HepG2 (cell line): Measurements from ENCODE around the gene GPR6.

ENCODE experiments used
- CTCF ChIP-seq: sonication (generic); formaldehyde crosslinking; IDR thresholded peaks from 2 replicates; pipeline ENCODE4 v1.5.0; 2020; ENCODE audit warnings: mild to moderate bottlenecking, missing genetic modification reagents, moderate library complexity
- LCORL ChIP-seq, 2 experiments: fragments of 450-650 bp in 1 of 2; sonication (generic) in 1 of 2; formaldehyde crosslinking in 1 of 2; IDR thresholded peaks; 2 replicates each; pipeline versions ENCODE4 v1.5.0 to v1.6.1; 2017 to 2020; ENCODE audit warnings: antibody characterized with exemption in 1 of 2, missing genetic modification reagents in 1 of 2
- MLX ChIP-seq: IDR thresholded peaks from 2 replicates; pipeline ENCODE4 v1.6.1; 2016
- MTA1 ChIP-seq: sonication (generic); formaldehyde crosslinking; IDR thresholded peaks from 2 replicates; pipeline ENCODE4 v1.4.0; 2020; ENCODE audit warnings: missing genetic modification reagents, mild to moderate bottlenecking, borderline replicate concordance
- MXD1 ChIP-seq: sonication (generic); formaldehyde crosslinking; IDR thresholded peaks from 2 replicates; pipeline ENCODE4 v1.4.0; 2020; ENCODE audit warnings: mild to moderate bottlenecking, missing genetic modification reagents
- SP1 ChIP-seq, 2 experiments: fragments of 450-650 bp in 1 of 2; sonication (generic) in 1 of 2; formaldehyde crosslinking in 1 of 2; IDR thresholded peaks; 2 replicates each; pipeline versions ENCODE4 v1.4.0 to v1.6.1; 2016 to 2020; ENCODE audit warnings: missing genetic modification reagents in 1 of 2
- WIZ ChIP-seq: sonication (generic); formaldehyde crosslinking; IDR thresholded peaks from 2 replicates; pipeline ENCODE4 v1.5.1; 2020; ENCODE audit warnings: mild to moderate bottlenecking, missing genetic modification reagents
- ZFP36 ChIP-seq: fragments of 150-350 bp; IDR thresholded peaks from 2 replicates; pipeline ENCODE4 v1.6.1; 2018; ENCODE audit warnings: borderline replicate concordance, low read length, low read depth; ENCODE audit not compliant: partially characterized antibody
- ZNF260 ChIP-seq: sonication (generic); formaldehyde crosslinking; IDR thresholded peaks from 2 replicates; pipeline ENCODE4 v1.4.0; 2020; ENCODE audit warnings: missing genetic modification reagents, low read depth, mild to moderate bottlenecking, borderline replicate concordance
- ZNF430 ChIP-seq: sonication (generic); formaldehyde crosslinking; IDR thresholded peaks from 2 replicates; pipeline ENCODE4 v1.9.0; 2021; ENCODE audit warnings: mild to moderate bottlenecking, missing genetic modification reagents

- TF ChIP-seq LCORL (IDR thresholded peaks at IDR 0.05) (no peak), LCORL (CRISPR knock-in tag; IDR thresholded peaks at IDR 0.05) (no peak), ZFP36 (no peak), ZNF430 (no peak), CTCF (CRISPR knock-in tag) (no peak), MXD1 (CRISPR knock-in tag) (no peak), MLX (CRISPR knock-in tag) (no peak), MTA1 (CRISPR knock-in tag) (no peak), ZNF260 (no peak), WIZ (CRISPR knock-in tag) (no peak), SP1 (IDR thresholded peaks at IDR 0.05) (no peak), SP1 (CRISPR knock-in tag; IDR thresholded peaks at IDR 0.05) (no peak)
Observed at GRCh38 chr6:110013386-110013785, 35.3 kb downstream of the GPR6 start.
